GM19452 (cell line): ENCODE measurements around the gene CCNQ.

Experiments
- ATAC-seq: cut with Tn5 transposase; IDR thresholded peaks from one replicate; pipeline ENCODE4 v1.9.1; 2021; ENCODE audit not compliant: unreplicated experiment

Gene CCNQ

GRCh38 chrX:153599192-153600031 lies 473 bp upstream of the CCNQ start:
- ATAC-seq: peak; percentile 82

GRCh38 chrX:153596981-153597750 lies 1.8 kb downstream of the CCNQ start:
- ATAC-seq: no peak

GRCh38 chrX:153595859-153596857 lies 2.8 kb downstream of the CCNQ start:
- no peak for ATAC-seq

GRCh38 chrX:153595387-153595786 lies 3.6 kb downstream of the CCNQ start:
- no peak for ATAC-seq

GRCh38 chrX:153593811-153594500 lies 5.0 kb downstream of the CCNQ start:
- no peak for ATAC-seq

- no peak for ATAC-seq
Measured at GRCh38 chrX:153592966-153593688, 5.8 kb downstream of the CCNQ start.

- no peak for ATAC-seq
Measured at GRCh38 chrX:153592091-153592833, 6.7 kb downstream of the CCNQ start.

- no peak for ATAC-seq
Measured at GRCh38 chrX:153590961-153591956, 7.7 kb downstream of the CCNQ start.

GRCh38 chrX:153588782-153589446 lies 10.0 kb downstream of the CCNQ start:
- no peak for ATAC-seq

- ATAC-seq: no peak
Measured at GRCh38 chrX:153588021-153588781, 10.7 kb downstream of the CCNQ start.

- ATAC-seq: no peak
Measured at GRCh38 chrX:153587342-153587741, 11.6 kb downstream of the CCNQ start.

- no peak for ATAC-seq
Measured at GRCh38 chrX:153585827-153586226, 13.1 kb downstream of the CCNQ start.

- no peak for ATAC-seq
Measured at GRCh38 chrX:153583433-153583832, 15.5 kb downstream of the CCNQ start.

GRCh38 chrX:153582896-153583295 lies 16.0 kb downstream of the CCNQ start:
- ATAC-seq: peak; percentile 100

GRCh38 chrX:153580700-153581386 lies 18.1 kb downstream of the CCNQ start:
- no peak for ATAC-seq

GRCh38 chrX:153578889-153579288 lies 20.1 kb downstream of the CCNQ start:
- no peak for ATAC-seq
